K562 (cell line): Measurements from ENCODE around the gene EIF1. TPM values are rescaled to one million over a fixed set of nuclear protein-coding genes. Genes with fewer than 3 reads are reported as not detected.

Experiments
- ATAC-seq: fragments of 200-7000 bp; cut with Tn5 transposase; 3 replicates; pipeline ENCODE4 v1.9.1; 2020; ENCODE audit warnings: moderate library complexity
- BruUV-seq: library from RNA; stranded (reverse); fragments of 400-500 nt; replicated peaks from 2 replicates; lab custom pipeline; 2021; lab: Mats Ljungman, UMichigan
- CTCF ChIA-PET: fragments of 300-600 bp; formaldehyde crosslinking; extraction: SDS; loops from one replicate; lab custom pipeline; 2021; ENCODE audit warnings: low intra/inter-chr PET ratio; lab: Yijun Ruan, JAX
- POLR2A ChIA-PET: fragments of 300-600, 350-650 bp; sonication (Branson Sonifier 250); formaldehyde crosslinking; extraction: SDS; loops from one replicate; lab custom pipeline; 2021; ENCODE audit warnings: antibody characterized with exemption, inconsistent platforms; lab: Yijun Ruan, JAX
- DNase-seq, 4 experiments: peaks; one replicate each; pipeline versions ENCODE4 v3.0.0 to v3.0.0-alpha.2; 2011 to 2018; ENCODE audit warnings: low spot score in 3 of 4, mixed read lengths in 3 of 4; ENCODE audit errors: extremely low read depth in 1 of 4
- FAIRE-seq: peaks from 2 replicates; lab custom pipeline; 2011; peaks lifted over from hg19 to GRCh38; lab: Jason Lieb, UNC
- H2AFZ ChIP-seq: 2 replicates; pipeline ENCODE4 v1.6.0; 2011; ENCODE audit warnings: low read depth, low read length, control low read depth, inconsistent platforms
- H3K27ac ChIP-seq: fragments of 200-600 bp; 3 replicates; pipeline ENCODE4 v1.8.0; 2011; ENCODE audit warnings: low read depth, mild to moderate bottlenecking, control low read depth, inconsistent platforms, low read length, moderate library complexity, mixed read lengths; ENCODE audit errors: extremely low read depth
- H3K27me3 ChIP-seq, 2 experiments: fragments of 300-600 bp in 1 of 2; 2 replicates in 1 of 2; 3 replicates in 1 of 2; pipeline versions ENCODE4 v1.6.0 to v1.8.0; 2011; ENCODE audit warnings: inconsistent platforms in 2 of 2, low read length in 2 of 2, mild to moderate bottlenecking in 1 of 2, mixed read lengths in 1 of 2, moderate library complexity in 1 of 2; ENCODE audit not compliant: control insufficient read depth in 2 of 2, insufficient read depth in 2 of 2
- H3K36me3 ChIP-seq: fragments of 300-600 bp; 3 replicates; pipeline ENCODE4 v1.8.0; 2011; ENCODE audit warnings: mild to moderate bottlenecking, low read length, inconsistent platforms; ENCODE audit not compliant: control insufficient read depth, insufficient read depth
- H3K4me1 ChIP-seq, 2 experiments: fragments of 200-600 bp in 1 of 2; replicated peaks in 1 of 2; 2 replicates in 1 of 2; 3 replicates in 1 of 2; pipeline versions ENCODE4 v1.5.1 to v1.8.0; 2011; ENCODE audit warnings: inconsistent platforms in 2 of 2, low read length in 2 of 2, mild to moderate bottlenecking in 1 of 2, mixed read lengths in 1 of 2, moderate library complexity in 1 of 2; ENCODE audit not compliant: control insufficient read depth in 2 of 2, insufficient read depth in 2 of 2
- H3K4me2 ChIP-seq: 2 replicates; pipeline ENCODE4 v1.6.1; 2011; ENCODE audit warnings: low read length, control low read depth, inconsistent platforms, mixed read lengths; ENCODE audit not compliant: insufficient read depth
- H3K4me3 ChIP-seq: fragments of 200-600 bp; sonication (generic), shearing (Covaris generic); 2 replicates; pipeline ENCODE4 v1.5.1; 2016; ENCODE audit warnings: control low read depth, inconsistent platforms
- H3K79me2 ChIP-seq: fragments of 200-600 bp; 3 replicates; pipeline ENCODE4 v1.8.0; 2011; ENCODE audit warnings: low read length, inconsistent platforms; ENCODE audit not compliant: control insufficient read depth, insufficient read depth
- H3K9ac ChIP-seq, 2 experiments: 2 replicates each; pipeline versions ENCODE4 v1.6.0 to v1.6.1; 2011; ENCODE audit warnings: low read depth in 2 of 2, low read length in 2 of 2, control low read depth in 1 of 2, inconsistent platforms in 1 of 2, mild to moderate bottlenecking in 1 of 2, mixed read lengths in 1 of 2; ENCODE audit not compliant: insufficient read depth in 1 of 2
- H3K9me1 ChIP-seq: one replicate; pipeline ENCODE4 v1.6.0; 2011; ENCODE audit warnings: inconsistent platforms, mild to moderate bottlenecking, low read length, moderate library complexity; ENCODE audit not compliant: control insufficient read depth, insufficient read depth
- H3K9me3 ChIP-seq: replicated peaks from 2 replicates; pipeline ENCODE4 v1.5.1; 2011; ENCODE audit warnings: low read depth, low read length, inconsistent platforms; ENCODE audit not compliant: control insufficient read depth, insufficient read depth
- H4K20me1 ChIP-seq: replicated peaks from 2 replicates; pipeline ENCODE4 v1.6.1; 2011; ENCODE audit warnings: low read length, inconsistent platforms, mixed read lengths; ENCODE audit not compliant: control insufficient read depth, insufficient read depth
- C11orf30 ChIP-seq: fragments of 450-650 bp; IDR thresholded peaks from 2 replicates; pipeline ENCODE4 v1.6.1; 2016; ENCODE audit warnings: low read depth, mild to moderate bottlenecking
- DMBX1 ChIP-seq: fragments of 250-450 bp; sonication (Bioruptor Pico); IDR thresholded peaks from 2 replicates; pipeline ENCODE4 v1.8.0; 2022; ENCODE audit warnings: inconsistent platforms, mild to moderate bottlenecking, moderate library complexity, borderline replicate concordance
- ELF4 ChIP-seq: fragments of 450-650 bp; formaldehyde crosslinking; IDR thresholded peaks from 2 replicates; pipeline ENCODE4 v1.4.0; 2022; ENCODE audit warnings: missing genetic modification characterization
- L3MBTL2 ChIP-seq: fragments of 450-650 bp; IDR thresholded peaks from 2 replicates; pipeline ENCODE4 v1.6.1; 2016; ENCODE audit warnings: mild to moderate bottlenecking, moderate library complexity
- MEF2A ChIP-seq: IDR thresholded peaks from 2 replicates; pipeline ENCODE4 v1.6.1; 2011; ENCODE audit warnings: low read depth, mild to moderate bottlenecking, low read length, moderate library complexity; ENCODE audit not compliant: control insufficient read depth
- PTBP1 ChIP-seq: fragments of 200-400 bp; formaldehyde crosslinking; IDR thresholded peaks from 2 replicates; pipeline ENCODE4 v1.6.1; 2017; ENCODE audit warnings: low read depth, low read length
- RUNX1 ChIP-seq: sonication (generic); IDR thresholded peaks from 2 replicates; pipeline ENCODE4 v1.6.1; 2016; ENCODE audit warnings: antibody characterized with exemption, low read depth
- TCF7 ChIP-seq: sonication (generic); IDR thresholded peaks from 2 replicates; pipeline ENCODE4 v1.6.1; 2016; ENCODE audit warnings: antibody characterized with exemption, borderline replicate concordance
- U2AF1 ChIP-seq: fragments of 200-400 bp; formaldehyde crosslinking; optimal IDR thresholded peaks from 2 replicates; pipeline ENCODE3; 2017; ENCODE audit warnings: mild to moderate bottlenecking, low read depth, low read length, moderate library complexity
- WHSC1 ChIP-seq: IDR thresholded peaks from one replicate; pipeline ENCODE4 v1.6.1; 2012; ENCODE audit warnings: low read length, control low read depth, inconsistent platforms
- ZKSCAN1 ChIP-seq: fragments of 150-350 bp; IDR thresholded peaks from 2 replicates; pipeline ENCODE4 v1.6.1; 2016; ENCODE audit warnings: low read depth, low read length
- ZNF134 ChIP-seq: fragments of 250-450 bp; sonication (Bioruptor Pico); conservative IDR thresholded peaks from 2 replicates; pipeline ENCODE4 v1.4.0; 2020
- ZNF212 ChIP-seq: fragments of 450-650 bp; formaldehyde crosslinking; IDR thresholded peaks from 2 replicates; pipeline ENCODE4 v1.4.0; 2020; ENCODE audit warnings: mild to moderate bottlenecking
- WGBS: fragments of 100-300 bp; shearing (Covaris generic); methylation state at CpG from one replicate; pipeline ENCODE4 v1.1.6; 2016; ENCODE audit warnings: low coverage, mixed read lengths; ENCODE audit not compliant: insufficient coverage; ENCODE audit errors: missing lambda C conversion rate; 5-methylcytosine and 5-hydroxymethylcytosine counted together
- in situ Hi-C: fragments of 300-500 bp; cut with MboI; formaldehyde crosslinking; loops from 4 replicates; pipeline ENCODE4 v1.15.0; 2018; ENCODE audit warnings: inconsistent platforms, mixed read lengths
- intact Hi-C: fragments of 100-400 bp; cut with micrococcal nuclease; formaldehyde crosslinking; loops from 2 replicates; pipeline ENCODE4 v1.14.2; 2022
- polyA plus RNA-seq, 8 experiments: library from polyadenylated mRNA; depleted of rRNA in 4 of 8; stranded (reverse) in 5 of 8; unstranded in 3 of 8; fragments of >200 nt; fragmentation: Nextera tagmentation in 2 of 8; fragmentation: Illumina TruSeq in 1 of 8; extraction: Ambion mirVana in 2 of 8; extraction: Trizol in 1 of 8; gene quantifications; 2 replicates each; pipeline versions ENCODE4 v1.2.1 to v1.2.3, GENCODE V29; 2011 to 2014; ENCODE audit warnings: inconsistent platforms in 1 of 8, missing spikeins in 1 of 8
- total RNA-seq, 7 experiments: library from RNA; depleted of rRNA in 6 of 7; stranded (reverse); fragments of >200 nt in 6 of 7; fragmentation: Illumina TruSeq in 2 of 7; extraction: Trizol in 2 of 7; gene quantifications; 2 replicates each; pipeline versions ENCODE4 v1.2.1 to v1.2.3, GENCODE V29; 2011 to 2021; ENCODE audit warnings: low replicate concordance in 1 of 7
- TF ChIP-seq, protein P1 (sequence below): fragments of 250-450 bp; sonication (Bioruptor Pico); IDR thresholded peaks from 2 replicates; pipeline ENCODE4 v1.8.0; 2021; ENCODE audit warnings: mild to moderate bottlenecking, moderate library complexity
- TF ChIP-seq, protein P2 (sequence below): fragments of 450-650 bp; conservative IDR thresholded peaks from 2 replicates; pipeline ENCODE4 v1.6.1; 2016; ENCODE audit warnings: missing genetic modification characterization, low read depth, mild to moderate bottlenecking, control low read depth, missing compliant biosample characterization
- TF ChIP-seq, protein P3 (sequence below): sonication (generic); formaldehyde crosslinking; IDR thresholded peaks from 2 replicates; pipeline ENCODE4 v1.8.0; 2023; ENCODE audit warnings: mild to moderate bottlenecking, missing genetic modification reagents

EIF1 gene
- total and polyA plus RNA-seq, 9 of the 15 experiments (the other 6 are each of a cell fraction or from before 2014, with no cell fraction given) = 67.0 to 1,204 (median 320) TPM

DNA sequence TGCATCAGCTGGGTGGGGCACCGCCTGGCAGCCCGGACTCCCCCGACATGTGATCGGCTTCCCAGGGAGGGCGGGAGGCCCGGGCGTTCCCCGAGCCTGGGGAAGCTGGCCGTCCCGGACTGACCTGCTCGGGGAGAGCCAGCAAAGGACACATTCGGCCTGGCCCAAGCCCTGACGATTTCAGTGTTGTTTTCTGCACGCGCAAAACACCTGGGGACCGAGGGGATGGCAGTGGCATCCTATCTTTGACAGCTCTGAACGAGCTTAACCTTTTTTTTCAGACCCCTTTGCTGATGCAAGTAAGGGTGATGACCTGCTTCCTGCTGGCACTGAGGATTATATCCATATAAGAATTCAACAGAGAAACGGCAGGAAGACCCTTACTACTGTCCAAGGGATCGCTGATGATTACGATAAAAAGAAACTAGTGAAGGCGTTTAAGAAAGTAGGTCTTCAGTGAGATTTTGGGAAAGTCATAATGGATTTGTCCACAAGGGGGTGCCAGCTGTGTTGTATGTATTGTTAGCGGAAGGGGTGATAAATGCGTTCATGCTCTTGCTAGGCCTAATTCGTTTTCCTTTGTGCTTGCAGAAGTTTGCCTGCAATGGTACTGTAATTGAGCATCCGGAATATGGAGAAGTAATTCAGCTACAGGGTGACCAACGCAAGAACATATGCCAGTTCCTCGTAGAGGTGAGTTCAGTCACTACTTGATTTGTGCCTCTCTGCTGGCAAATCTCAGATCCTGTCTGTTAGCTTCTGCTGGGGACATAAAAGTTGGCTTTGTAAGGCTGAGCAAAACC is 1.0 kb downstream of the EIF1 start:
- H3K9ac ChIP-seq = peak overlapping the region; percentile 91 to 100
- no peaks in the 10 kb centered on the region for H3K9me1 ChIP-seq
- H3K79me2 ChIP-seq = peaks cover 34% of the 10 kb centered on the region
- peak overlapping the region; percentile 92 for H3K27ac ChIP-seq
- peaks cover 49% of the 10 kb centered on the region for H3K36me3 ChIP-seq
- H3K27me3 ChIP-seq = no peaks in the 10 kb centered on the region
- FAIRE-seq (no peak), DNase-seq (peak in 1 of 4 experiments; percentile 77), ATAC-seq (no peak)
- H3K4me1 ChIP-seq = peaks cover 11 to 17% of the 10 kb centered on the region in 2 experiments; a peak in 4 of 5 replicates
- ChIA-PET CTCF (interaction anchor here (0.9 to 1.3 kb wide), 2 partner anchors 10 to 196 kb away, joined by 3 to 4 read pairs; no protein-coding TSS in a partner anchor), POLR2A (interaction anchor here (0.5 to 7.4 kb wide), 51 partner anchors 8 to 1272 kb away, joined by 3 to 406 read pairs (median 4); partner anchors contain the start of genes JUP, KRT15, KRT19 and ODAD4)
- H4K20me1 ChIP-seq = peaks cover 15% of the 10 kb centered on the region
- H3K4me3 ChIP-seq = peak overlapping the region; percentile 58
- H3K9me3 ChIP-seq = no peaks in the 10 kb centered on the region
- H3K4me2 ChIP-seq = peak overlapping the region; percentile 99
- BruUV-seq = no TSS peak
- in situ Hi-C loops = no loop called here
- intact Hi-C loops = no loop called here
- no peak overlapping the region for H2AFZ ChIP-seq
- under 1% methylated on average over 27 of the region's 27 CpGs for WGBS
- TF ChIP-seq DMBX1 (CRISPR knock-in tag) (no peak), WHSC1 (no peak), MEF2A (no peak), TCF7 (no peak), ZNF212 (CRISPR knock-in tag) (no peak), RUNX1 (no peak), PTBP1 (no peak), ZKSCAN1 (no peak), L3MBTL2 (peak; percentile 67; the same call in 1 of the 2 replicates), ELF4 (CRISPR knock-in tag) (no peak), U2AF1 (no peak), ZNF134 (CRISPR knock-in tag) (no peak), C11orf30 (no peak)
- TF ChIP-seq, protein P1, sequence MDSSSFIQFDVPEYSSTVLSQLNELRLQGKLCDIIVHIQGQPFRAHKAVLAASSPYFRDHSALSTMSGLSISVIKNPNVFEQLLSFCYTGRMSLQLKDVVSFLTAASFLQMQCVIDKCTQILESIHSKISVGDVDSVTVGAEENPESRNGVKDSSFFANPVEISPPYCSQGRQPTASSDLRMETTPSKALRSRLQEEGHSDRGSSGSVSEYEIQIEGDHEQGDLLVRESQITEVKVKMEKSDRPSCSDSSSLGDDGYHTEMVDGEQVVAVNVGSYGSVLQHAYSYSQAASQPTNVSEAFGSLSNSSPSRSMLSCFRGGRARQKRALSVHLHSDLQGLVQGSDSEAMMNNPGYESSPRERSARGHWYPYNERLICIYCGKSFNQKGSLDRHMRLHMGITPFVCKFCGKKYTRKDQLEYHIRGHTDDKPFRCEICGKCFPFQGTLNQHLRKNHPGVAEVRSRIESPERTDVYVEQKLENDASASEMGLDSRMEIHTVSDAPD = no peak
- TF ChIP-seq, protein P2, sequence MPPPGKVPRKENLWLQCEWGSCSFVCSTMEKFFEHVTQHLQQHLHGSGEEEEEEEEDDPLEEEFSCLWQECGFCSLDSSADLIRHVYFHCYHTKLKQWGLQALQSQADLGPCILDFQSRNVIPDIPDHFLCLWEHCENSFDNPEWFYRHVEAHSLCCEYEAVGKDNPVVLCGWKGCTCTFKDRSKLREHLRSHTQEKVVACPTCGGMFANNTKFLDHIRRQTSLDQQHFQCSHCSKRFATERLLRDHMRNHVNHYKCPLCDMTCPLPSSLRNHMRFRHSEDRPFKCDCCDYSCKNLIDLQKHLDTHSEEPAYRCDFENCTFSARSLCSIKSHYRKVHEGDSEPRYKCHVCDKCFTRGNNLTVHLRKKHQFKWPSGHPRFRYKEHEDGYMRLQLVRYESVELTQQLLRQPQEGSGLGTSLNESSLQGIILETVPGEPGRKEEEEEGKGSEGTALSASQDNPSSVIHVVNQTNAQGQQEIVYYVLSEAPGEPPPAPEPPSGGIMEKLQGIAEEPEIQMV = no peak
- TF ChIP-seq, protein P3, sequence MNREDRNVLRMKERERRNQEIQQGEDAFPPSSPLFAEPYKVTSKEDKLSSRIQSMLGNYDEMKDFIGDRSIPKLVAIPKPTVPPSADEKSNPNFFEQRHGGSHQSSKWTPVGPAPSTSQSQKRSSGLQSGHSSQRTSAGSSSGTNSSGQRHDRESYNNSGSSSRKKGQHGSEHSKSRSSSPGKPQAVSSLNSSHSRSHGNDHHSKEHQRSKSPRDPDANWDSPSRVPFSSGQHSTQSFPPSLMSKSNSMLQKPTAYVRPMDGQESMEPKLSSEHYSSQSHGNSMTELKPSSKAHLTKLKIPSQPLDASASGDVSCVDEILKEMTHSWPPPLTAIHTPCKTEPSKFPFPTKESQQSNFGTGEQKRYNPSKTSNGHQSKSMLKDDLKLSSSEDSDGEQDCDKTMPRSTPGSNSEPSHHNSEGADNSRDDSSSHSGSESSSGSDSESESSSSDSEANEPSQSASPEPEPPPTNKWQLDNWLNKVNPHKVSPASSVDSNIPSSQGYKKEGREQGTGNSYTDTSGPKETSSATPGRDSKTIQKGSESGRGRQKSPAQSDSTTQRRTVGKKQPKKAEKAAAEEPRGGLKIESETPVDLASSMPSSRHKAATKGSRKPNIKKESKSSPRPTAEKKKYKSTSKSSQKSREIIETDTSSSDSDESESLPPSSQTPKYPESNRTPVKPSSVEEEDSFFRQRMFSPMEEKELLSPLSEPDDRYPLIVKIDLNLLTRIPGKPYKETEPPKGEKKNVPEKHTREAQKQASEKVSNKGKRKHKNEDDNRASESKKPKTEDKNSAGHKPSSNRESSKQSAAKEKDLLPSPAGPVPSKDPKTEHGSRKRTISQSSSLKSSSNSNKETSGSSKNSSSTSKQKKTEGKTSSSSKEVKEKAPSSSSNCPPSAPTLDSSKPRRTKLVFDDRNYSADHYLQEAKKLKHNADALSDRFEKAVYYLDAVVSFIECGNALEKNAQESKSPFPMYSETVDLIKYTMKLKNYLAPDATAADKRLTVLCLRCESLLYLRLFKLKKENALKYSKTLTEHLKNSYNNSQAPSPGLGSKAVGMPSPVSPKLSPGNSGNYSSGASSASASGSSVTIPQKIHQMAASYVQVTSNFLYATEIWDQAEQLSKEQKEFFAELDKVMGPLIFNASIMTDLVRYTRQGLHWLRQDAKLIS (CRISPR knock-in tag) = no peak
